Stimulated activated CD4-positive, alpha-beta T cell treated with anti-CD3 and anti-CD28 coated beads, Interleukin-2, amount 100 ng/mL, for 24 hours (primary cell): Measurements from ENCODE around the gene SDF2L1.
"Not testable (repeated sequence)": the region's sequence is repeated elsewhere in the genome, so short reads cannot be mapped to it uniquely, and the experiment has no call there.

Source experiments
- DNase-seq, 2 donors: peaks; one replicate each; pipeline ENCODE4 v3.0.0-alpha.2; 2020

The SDF2L1 gene, protein sequence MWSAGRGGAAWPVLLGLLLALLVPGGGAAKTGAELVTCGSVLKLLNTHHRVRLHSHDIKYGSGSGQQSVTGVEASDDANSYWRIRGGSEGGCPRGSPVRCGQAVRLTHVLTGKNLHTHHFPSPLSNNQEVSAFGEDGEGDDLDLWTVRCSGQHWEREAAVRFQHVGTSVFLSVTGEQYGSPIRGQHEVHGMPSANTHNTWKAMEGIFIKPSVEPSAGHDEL

GRCh38 chr22:21641789-21642583, at the start of gene SDF2L1:
TSS of gene SDF2L1 (plus strand) at chr22:21642302. CDS start at chr22:21642337, 35 bp downstream.
- peak; percentile 98 for DNase-seq

DNA sequence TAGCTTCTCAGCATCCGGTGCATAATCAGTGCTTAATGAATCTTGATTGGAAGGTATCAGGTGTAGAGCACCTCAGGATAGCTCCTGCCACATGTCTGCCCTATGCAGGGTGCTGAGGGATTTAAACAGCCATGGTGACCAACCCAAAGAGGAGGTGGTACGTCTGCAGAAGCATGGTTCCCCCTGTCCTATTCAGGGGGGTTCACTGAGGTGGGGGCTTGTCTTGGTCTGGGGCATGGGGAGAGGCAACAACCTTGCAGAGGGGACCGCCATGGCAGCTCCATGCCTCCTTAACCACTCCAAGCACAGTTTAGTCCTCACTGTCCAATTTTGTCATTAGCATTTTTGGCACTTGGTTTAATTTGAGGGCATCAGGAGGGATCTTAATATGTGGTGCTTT, 49.7 kb upstream of the SDF2L1 start:
- no peak for DNase-seq

DNA sequence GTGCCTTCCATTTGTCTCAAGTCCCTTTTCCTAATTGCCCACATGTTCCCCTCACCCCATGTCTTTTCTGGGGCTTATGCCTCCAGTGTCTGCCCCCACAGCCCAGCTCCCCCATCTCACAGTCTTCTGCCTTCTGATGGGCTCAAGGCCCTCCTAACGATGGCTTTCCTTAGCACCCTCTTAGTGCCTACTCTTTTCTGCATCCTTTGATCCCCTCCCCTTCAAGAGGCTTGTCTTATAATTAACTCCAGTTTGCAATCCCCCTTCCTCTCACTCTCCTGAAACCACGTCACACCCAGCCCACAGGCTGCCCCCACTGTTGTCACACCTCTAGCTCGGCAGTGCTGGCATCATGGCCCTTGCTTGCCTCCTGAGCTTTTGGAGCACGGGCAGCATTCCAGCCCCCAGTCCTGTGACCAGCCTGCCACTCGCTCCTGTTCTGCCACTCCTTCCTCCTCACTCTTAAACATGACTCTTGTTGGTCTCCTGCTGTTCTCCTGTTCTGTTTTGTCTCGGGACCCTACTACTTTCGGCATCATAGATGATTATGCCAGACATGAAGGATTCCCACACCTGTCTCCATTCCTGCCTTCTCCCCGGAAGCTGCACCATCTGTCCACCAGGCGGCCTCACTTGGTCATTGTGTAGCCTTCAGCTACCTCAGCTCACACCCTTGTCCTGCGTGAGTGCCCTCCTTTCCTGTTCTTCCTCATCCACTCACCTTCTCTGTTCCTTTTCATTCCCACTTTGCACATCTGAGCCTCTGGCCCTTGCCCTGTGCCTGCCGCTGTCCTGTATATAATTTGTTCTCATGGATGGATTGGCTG, 48.5 kb upstream of the SDF2L1 start:
- no peak for DNase-seq

GRCh38 chr22:21594865-21595452, 47.1 kb upstream of the SDF2L1 start:
- DNase-seq = no peak

DNA sequence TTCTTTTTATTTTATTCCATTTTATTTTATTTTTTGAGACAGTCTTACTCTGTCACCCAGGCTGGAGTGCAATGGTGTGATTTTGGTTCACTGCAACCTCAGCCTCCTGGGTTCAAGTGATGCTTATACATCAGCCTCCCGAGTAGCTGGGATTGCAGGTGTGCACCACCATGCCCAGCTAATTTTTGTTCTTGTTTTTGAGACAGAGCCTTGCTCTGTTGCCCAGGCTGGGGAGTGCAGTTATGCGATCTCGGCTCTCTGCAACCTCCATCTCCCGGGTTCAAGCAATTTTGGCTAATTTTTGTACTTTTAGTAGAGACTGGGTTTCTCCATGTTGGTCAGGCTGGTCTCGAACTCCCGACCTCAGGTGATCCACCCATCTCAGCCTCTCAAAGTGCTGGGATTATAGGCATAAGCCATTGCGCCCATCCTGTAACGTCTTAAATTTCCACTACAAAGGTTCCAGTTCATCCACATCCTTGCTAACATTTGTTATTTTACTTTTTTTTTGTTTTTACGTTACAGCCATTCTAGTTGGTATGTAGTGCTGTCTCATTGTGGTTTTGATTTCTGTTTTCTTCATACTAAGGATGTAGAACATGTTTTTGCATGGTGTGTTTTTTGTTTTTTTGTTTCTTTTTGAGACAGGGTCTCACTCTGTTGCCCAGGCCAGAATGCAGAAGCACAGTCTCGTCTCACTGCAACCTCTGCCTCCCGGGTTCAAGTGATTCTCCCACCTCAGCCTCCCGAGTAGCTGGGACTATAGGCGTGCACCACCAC, 45.6 kb upstream of the SDF2L1 start:
- not testable (repeated sequence) for DNase-seq

DNA sequence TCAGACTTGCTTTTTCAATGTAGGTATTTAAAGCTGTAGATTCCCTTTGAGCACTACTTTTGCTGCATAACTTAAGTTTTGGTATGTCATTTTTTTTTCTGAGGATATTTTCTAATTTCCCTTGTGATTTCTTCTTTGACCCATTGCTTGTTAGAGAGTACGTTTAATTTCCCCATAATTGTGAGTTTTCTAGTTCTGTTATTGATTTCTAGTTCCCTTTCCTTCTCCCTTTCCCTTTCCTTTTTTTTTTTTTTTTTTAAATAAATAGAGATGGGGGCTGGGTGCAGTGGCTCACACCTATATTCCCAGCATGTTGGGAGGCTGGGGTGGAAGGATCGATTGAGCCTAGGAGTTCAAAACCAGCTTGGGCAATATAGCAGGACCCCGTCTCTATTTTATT, 43.8 kb upstream of the SDF2L1 start:
- DNase-seq = no peak

- no peak for DNase-seq
Measured at GRCh38 chr22:21599053-21599893, 42.8 kb upstream of the SDF2L1 start.

DNA sequence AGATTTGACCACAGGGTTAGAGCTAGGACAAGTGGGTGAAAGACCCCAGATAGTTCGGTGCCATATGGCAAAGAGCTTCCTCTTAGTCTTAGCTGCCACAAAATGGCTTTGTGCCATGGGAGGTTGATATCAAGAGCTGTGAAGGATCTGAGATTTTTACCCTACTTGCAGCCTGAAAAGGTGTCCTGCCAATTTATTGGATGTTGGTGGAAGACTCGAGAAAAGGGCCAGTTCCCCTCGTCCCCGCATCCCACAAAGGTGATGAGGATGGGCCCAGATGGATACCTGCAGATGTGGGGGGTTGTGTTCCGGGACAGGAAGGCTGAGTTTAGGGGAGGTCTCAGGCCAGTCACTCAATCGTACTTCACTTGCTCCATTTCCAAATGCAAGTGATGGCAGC, 39.5 kb upstream of the SDF2L1 start:
- no peak for DNase-seq

- DNase-seq = no peak
Measured at GRCh38 chr22:21603973-21604372, 38.1 kb upstream of the SDF2L1 start.

DNA sequence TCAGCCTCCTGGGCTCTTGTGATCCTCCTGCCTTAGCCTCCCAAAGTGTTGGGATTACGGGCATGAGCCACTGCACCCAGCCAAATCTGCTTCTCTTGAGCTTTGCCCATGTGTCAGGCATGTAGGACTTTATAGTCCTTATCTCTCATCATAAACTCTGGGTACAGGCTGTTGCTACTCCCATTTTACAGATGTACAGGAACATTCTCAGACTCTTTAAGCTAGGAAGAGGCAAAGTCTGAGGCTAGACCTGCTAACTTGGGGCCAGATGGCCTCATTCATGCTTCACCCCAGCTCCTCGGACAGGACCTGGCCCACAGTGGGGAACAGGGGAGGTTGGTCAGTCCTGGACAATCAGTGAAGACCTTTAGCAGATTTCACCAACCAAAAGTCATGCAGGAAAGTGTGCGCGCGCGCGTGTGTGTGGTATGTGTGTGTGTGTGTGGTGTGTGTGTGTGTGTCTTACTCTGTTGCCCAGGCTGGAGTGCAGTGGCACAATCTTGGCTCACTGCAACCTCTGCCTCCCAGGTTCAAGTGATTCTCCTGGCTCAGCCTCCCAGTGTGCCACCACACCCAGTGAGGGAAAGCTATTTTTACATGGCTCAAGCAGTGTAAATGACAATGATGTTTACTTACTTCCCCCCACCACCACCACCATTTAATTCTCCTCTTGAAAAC, 36.1 kb upstream of the SDF2L1 start:
- no peak for DNase-seq

DNA sequence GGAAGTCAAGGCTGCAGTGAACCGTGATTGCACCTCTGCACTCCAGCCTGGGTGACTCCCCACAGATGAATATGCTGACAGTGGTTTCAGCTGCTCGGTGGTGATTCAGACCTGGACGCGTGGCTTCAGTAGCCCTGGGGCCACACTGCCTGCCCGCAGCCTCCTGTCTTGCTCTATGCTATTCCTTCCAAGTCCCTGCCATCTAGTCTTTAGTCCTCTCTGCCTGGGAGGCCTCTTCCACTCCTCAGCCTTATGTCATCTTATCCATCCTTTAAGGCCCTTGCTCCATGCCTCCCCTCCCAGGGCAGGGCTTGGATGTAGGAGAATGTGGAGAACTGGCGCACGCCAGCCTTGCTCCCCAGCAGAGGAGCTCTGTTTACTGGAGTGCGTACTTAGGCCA, 35.3 kb upstream of the SDF2L1 start:
- DNase-seq = no peak

DNA sequence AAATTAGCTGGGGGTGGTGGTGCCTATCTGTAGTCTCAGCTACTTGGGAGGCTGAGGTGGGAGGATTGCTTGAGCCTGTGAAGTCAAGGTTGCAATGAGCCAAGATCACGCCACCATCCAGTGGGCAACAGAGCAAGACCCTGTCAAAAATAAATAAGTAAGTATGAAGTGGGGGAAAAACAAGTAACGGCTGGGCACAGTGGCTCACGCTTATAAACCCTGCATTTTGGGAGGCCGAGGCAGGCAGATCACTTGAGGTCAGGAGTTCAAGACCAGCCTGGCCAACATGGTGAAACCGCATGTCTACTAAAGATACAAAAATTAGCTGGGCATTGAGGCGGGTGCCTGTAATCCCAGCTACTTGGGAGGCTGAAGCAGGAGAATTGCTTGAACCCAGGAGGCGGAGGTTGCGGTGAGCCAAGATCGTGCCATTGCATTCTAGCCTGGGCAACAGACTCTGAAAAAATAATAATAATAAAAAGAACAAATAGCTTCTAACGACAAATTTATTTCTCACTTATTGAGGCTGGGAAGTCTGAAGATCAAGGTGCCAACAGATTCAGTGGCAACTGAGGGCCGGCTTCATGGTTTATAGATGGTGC, 32.4 kb upstream of the SDF2L1 start:
- DNase-seq = not testable (repeated sequence)

- no peak for DNase-seq
Measured at GRCh38 chr22:21611210-21611977, 30.7 kb upstream of the SDF2L1 start.

DNA sequence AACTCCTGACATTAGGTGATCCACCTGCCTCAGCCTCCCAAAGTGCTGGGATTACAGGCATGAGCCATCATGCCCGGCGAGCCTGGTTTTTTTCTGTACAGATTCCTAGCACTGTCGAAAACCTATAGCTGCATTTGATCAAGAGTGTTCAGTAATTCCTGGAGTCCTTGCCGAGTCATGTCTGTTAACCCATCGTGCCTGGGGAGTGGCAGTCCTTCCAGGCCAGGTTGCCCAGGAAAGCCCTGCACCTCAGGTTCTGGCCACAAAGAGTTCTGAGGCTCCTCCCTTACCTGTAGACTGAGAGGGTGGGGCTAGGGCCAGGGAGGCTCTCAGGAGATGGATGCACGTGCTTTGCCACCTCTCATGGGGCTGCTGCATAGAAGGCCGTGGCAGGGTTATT, 29.2 kb upstream of the SDF2L1 start:
- no peak for DNase-seq

- DNase-seq = no peak
Measured at GRCh38 chr22:21613553-21614233, 28.4 kb upstream of the SDF2L1 start.

- no peak for DNase-seq
Measured at GRCh38 chr22:21615731-21616130, 26.4 kb upstream of the SDF2L1 start.

GRCh38 chr22:21617337-21617736, 24.8 kb upstream of the SDF2L1 start:
- not testable (repeated sequence) for DNase-seq

- no peak for DNase-seq
Measured at GRCh38 chr22:21621025-21621424, 21.1 kb upstream of the SDF2L1 start.
